ENCODE results near the gene KCNN3. TPM values are rescaled to one million over a fixed set of nuclear protein-coding genes. Genes with fewer than 3 reads are reported as not detected.

Gene KCNN3
- total and polyA plus RNA-seq, 2 donors (not counting 1 experiment from before 2014, with no cell fraction given), result 0.17 to 0.82 TPM

DNA sequence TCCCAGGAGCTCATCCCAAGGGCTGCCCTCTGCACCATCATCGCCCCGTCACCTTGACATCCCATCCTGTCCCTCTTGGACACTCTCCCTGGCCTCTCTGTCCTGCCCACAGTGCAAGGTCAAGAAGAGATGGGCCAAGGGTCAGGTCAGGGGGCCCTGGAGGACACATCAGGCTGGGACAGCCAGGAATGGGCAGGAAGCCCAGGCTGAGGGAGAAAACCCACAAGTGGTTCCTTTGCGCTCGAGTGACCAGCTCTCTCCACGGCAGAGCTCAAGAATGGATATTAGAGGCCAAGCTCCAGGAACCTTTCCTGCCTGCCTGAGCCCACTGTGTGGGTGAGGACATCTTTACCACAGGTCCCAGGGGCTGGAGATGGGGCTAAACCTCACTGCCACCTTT, 41.0 kb downstream of the KCNN3 start:
- ATAC-seq (ENCODE audit: low read depth), result no peak
- Histone ChIP-seq H2AFZ (ENCODE audit: insufficient read depth, low read depth, low read length, poor library complexity, severe bottlenecking) (no peak overlapping the region), H3K27ac (ENCODE audit: low read length in 2 of 2) (no peak overlapping the region), H3K4me2 (replicated peaks; ENCODE audit: low read depth, low read length, poor library complexity, severe bottlenecking) (no peak overlapping the region), H3K4me3 (ENCODE audit: control extremely low read depth in 1 of 5, extremely low read depth in 1 of 5, insufficient read depth in 1 of 5, low read depth in 2 of 5, low read length in 4 of 5) (no peak overlapping the region), H3K9me3 (ENCODE audit: control extremely low read depth in 1 of 3, control insufficient read depth in 2 of 3, insufficient read depth in 1 of 3, low read length in 2 of 3) (no peaks in the 10 kb centered on the region), H3K9ac (ENCODE audit: low read length) (no peak overlapping the region), H4K20me1 (ENCODE audit: control insufficient read depth, insufficient read depth, low read length, poor library complexity, severe bottlenecking) (no peaks in the 10 kb centered on the region), H3K4me1 (ENCODE audit: control insufficient read depth in 2 of 2, insufficient read depth in 2 of 2, low read length in 2 of 2) (no peaks in the 10 kb centered on the region), H3K27me3 (replicated peaks in 1 of 4; ENCODE audit: control extremely low read depth in 1 of 4, control insufficient read depth in 3 of 4, insufficient read depth in 4 of 4, low read length in 3 of 4) (no peaks in the 10 kb centered on the region), H3K79me2 (ENCODE audit: control insufficient read depth, insufficient read depth, low read length) (no peaks in the 10 kb centered on the region), H3K36me3 (replicated peaks in 1 of 2; ENCODE audit: control extremely low read depth in 1 of 2, control insufficient read depth in 1 of 2, extremely low read depth in 1 of 2, insufficient read depth in 2 of 2, low read length in 1 of 2) (no peaks in the 10 kb centered on the region)
- Mint-ChIP-seq H3K4me1 (no peaks in the 10 kb centered on the region), H3K27me3 (no peaks in the 10 kb centered on the region), H3K4me3 (no peak overlapping the region), H3K27ac (no peak overlapping the region), H3K9me3 (ENCODE audit: insufficient read depth) (no peaks in the 10 kb centered on the region)
- WGBS (ENCODE audit: insufficient coverage), result 95% methylated on average over 5 of the region's 5 CpGs
- POLR2A ChIA-PET, result no interaction called here
- CTCF ChIA-PET, result no interaction called here
- TF ChIP-seq, protein P1, sequence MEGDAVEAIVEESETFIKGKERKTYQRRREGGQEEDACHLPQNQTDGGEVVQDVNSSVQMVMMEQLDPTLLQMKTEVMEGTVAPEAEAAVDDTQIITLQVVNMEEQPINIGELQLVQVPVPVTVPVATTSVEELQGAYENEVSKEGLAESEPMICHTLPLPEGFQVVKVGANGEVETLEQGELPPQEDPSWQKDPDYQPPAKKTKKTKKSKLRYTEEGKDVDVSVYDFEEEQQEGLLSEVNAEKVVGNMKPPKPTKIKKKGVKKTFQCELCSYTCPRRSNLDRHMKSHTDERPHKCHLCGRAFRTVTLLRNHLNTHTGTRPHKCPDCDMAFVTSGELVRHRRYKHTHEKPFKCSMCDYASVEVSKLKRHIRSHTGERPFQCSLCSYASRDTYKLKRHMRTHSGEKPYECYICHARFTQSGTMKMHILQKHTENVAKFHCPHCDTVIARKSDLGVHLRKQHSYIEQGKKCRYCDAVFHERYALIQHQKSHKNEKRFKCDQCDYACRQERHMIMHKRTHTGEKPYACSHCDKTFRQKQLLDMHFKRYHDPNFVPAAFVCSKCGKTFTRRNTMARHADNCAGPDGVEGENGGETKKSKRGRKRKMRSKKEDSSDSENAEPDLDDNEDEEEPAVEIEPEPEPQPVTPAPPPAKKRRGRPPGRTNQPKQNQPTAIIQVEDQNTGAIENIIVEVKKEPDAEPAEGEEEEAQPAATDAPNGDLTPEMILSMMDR (IDR thresholded peaks at IDR 0.05), result no peak
- no peak for TF ChIP-seq EZH2 (IDR thresholded peaks at IDR 0.05; ENCODE audit: borderline replicate concordance, insufficient read depth, low read depth, low read length, poor library complexity, severe bottlenecking)
- intact Hi-C loops (cut with micrococcal nuclease), result no loop called here
- DNase-seq, result no peak

DNA sequence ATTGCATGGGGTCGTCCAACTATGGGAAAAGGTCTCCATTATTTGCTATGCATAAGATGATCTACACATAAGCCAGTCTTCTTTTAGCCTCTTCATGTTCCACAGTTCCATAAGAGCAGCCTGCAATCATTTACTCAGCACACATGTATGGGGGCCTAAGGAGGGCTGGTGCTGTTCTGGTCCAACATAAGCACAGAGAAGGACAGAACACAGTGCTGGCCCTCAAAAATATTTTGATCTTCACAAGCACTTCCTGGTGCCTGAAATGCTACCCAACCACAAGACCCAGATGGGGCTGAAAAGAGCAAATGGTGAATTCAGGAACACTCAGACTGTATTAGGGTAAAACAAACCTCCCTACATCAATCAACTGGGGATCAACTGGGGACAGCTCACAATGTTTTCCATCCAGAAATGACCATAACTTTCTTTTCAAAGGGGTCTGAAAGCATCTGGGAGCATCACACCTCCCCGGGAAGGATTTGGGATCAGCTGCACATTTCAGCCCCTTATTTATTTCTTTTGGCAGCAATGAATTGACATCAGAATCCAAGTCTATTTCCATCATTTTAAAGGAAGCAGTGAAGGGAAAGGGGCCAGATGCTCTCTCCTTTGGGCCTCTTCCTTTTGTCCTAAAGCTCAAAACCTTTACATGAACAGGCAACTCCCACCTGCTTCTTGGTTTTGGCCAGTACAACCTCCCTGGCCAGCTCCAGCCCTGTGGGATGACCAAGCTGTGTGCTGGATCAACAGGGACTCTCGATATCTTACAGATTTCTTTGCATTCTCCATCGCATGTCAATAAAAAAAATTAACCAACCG, 45.7 kb downstream of the KCNN3 start:
- no peak overlapping the region for H3K9ac ChIP-seq (ENCODE audit: low read length)
- no peaks in the 10 kb centered on the region for H3K36me3 ChIP-seq (replicated peaks in 1 of 2; ENCODE audit: control extremely low read depth in 1 of 2, control insufficient read depth in 1 of 2, extremely low read depth in 1 of 2, insufficient read depth in 2 of 2, low read length in 1 of 2)
- no peak for ATAC-seq (ENCODE audit: low read depth)
- Mint-ChIP-seq H3K4me1 (peaks cover 8% of the 10 kb centered on the region), H3K27ac (no peak overlapping the region), H3K9me3 (ENCODE audit: insufficient read depth) (no peaks in the 10 kb centered on the region), H3K4me3 (no peak overlapping the region), H3K27me3 (no peaks in the 10 kb centered on the region)
- H3K79me2 ChIP-seq (ENCODE audit: control insufficient read depth, insufficient read depth, low read length), result no peaks in the 10 kb centered on the region
- no peaks in the 10 kb centered on the region for H4K20me1 ChIP-seq (ENCODE audit: control insufficient read depth, insufficient read depth, low read length, poor library complexity, severe bottlenecking)
- H3K9me3 ChIP-seq (ENCODE audit: control extremely low read depth in 1 of 3, control insufficient read depth in 2 of 3, insufficient read depth in 1 of 3, low read length in 2 of 3), result no peaks in the 10 kb centered on the region
- DNase-seq, result no peak
- H3K27ac ChIP-seq (ENCODE audit: low read length in 2 of 2), result no peak overlapping the region
- H3K4me2 ChIP-seq (replicated peaks; ENCODE audit: low read depth, low read length, poor library complexity, severe bottlenecking), result no peak overlapping the region
- ChIA-PET POLR2A (no interaction called here), CTCF (interaction anchor here (1.0 kb wide), 1 partner anchor 54 kb away, joined by 3 read pairs; no protein-coding TSS in a partner anchor)
- 83% methylated on average over 2 of the region's 5 CpGs for WGBS (ENCODE audit: insufficient coverage)
- no peak overlapping the region for H2AFZ ChIP-seq (ENCODE audit: insufficient read depth, low read depth, low read length, poor library complexity, severe bottlenecking)
- TF ChIP-seq EZH2 (IDR thresholded peaks at IDR 0.05; ENCODE audit: borderline replicate concordance, insufficient read depth, low read depth, low read length, poor library complexity, severe bottlenecking), result no peak
- TF ChIP-seq, protein P1 (IDR thresholded peaks at IDR 0.05), result no peak
- intact Hi-C loops (cut with micrococcal nuclease), result no loop called here
- no peak overlapping the region for H3K4me3 ChIP-seq (ENCODE audit: control extremely low read depth in 1 of 5, extremely low read depth in 1 of 5, insufficient read depth in 1 of 5, low read depth in 2 of 5, low read length in 4 of 5)
- H3K27me3 ChIP-seq (replicated peaks in 1 of 4; ENCODE audit: control extremely low read depth in 1 of 4, control insufficient read depth in 3 of 4, insufficient read depth in 4 of 4, low read length in 3 of 4), result no peaks in the 10 kb centered on the region
- H3K4me1 ChIP-seq (ENCODE audit: control insufficient read depth in 2 of 2, insufficient read depth in 2 of 2, low read length in 2 of 2), result peaks cover 4 to 15% of the 10 kb centered on the region in 2 donors

Data from B cell (primary cell).